CD4-positive, alpha-beta T cell treated with Interferon alpha-2 for 1 hour (primary cell): ENCODE results near the gene ATP2B2.
A peak's percentile ranks its signal among the peaks of the same experiment; 100 is the strongest.

ENCODE experiments used
- DNase-seq, 2 donors: peaks; one replicate each; pipeline ENCODE4 v3.0.0-alpha.2; 2020 to 2022

ATP2B2 gene

GRCh38 chr3:10423171-10423882, 82.1 kb downstream of the ATP2B2 start:
- DNase-seq, result no peak

- DNase-seq, result no peak
These were observed 83.4 kb downstream of the ATP2B2 start for GRCh38 chr3:10421996-10422395.

GRCh38 chr3:10420745-10421475, 84.5 kb downstream of the ATP2B2 start:
- DNase-seq, result no peak

GRCh38 chr3:10419637-10420232, 85.7 kb downstream of the ATP2B2 start:
- peak in 1 of 2 donors; percentile 35 for DNase-seq

- peak in 1 of 2 donors; percentile 36 for DNase-seq
These were observed 87.5 kb downstream of the ATP2B2 start for GRCh38 chr3:10417847-10418246.

GRCh38 chr3:10416730-10417300, 88.6 kb downstream of the ATP2B2 start:
- no peak for DNase-seq

GRCh38 chr3:10413041-10413440, 92.3 kb downstream of the ATP2B2 start:
- DNase-seq, result no peak

GRCh38 chr3:10411598-10412332, 93.6 kb downstream of the ATP2B2 start:
- no peak for DNase-seq

GRCh38 chr3:10410383-10411002, 94.9 kb downstream of the ATP2B2 start:
- DNase-seq, result no peak

- no peak for DNase-seq
These were observed 96.7 kb downstream of the ATP2B2 start for GRCh38 chr3:10408680-10409079.

- no peak for DNase-seq
These were observed 98.0 kb downstream of the ATP2B2 start for GRCh38 chr3:10407361-10407760.

GRCh38 chr3:10406414-10406813, 99.0 kb downstream of the ATP2B2 start:
- DNase-seq, result no peak

GRCh38 chr3:10405816-10406215, 99.6 kb downstream of the ATP2B2 start:
- no peak for DNase-seq

GRCh38 chr3:10404876-10405275, 100.5 kb downstream of the ATP2B2 start:
- DNase-seq, result no peak

GRCh38 chr3:10404377-10404776, 101.0 kb downstream of the ATP2B2 start:
- DNase-seq, result no peak

GRCh38 chr3:10401990-10402761, 103.2 kb downstream of the ATP2B2 start:
- no peak for DNase-seq

- DNase-seq, result no peak
These were observed 104.5 kb downstream of the ATP2B2 start for GRCh38 chr3:10400749-10401495.

- no peak for DNase-seq
These were observed 105.2 kb downstream of the ATP2B2 start for GRCh38 chr3:10400050-10400748.

- DNase-seq, result no peak
These were observed 105.8 kb downstream of the ATP2B2 start for GRCh38 chr3:10399634-10400033.

- DNase-seq, result no peak
These were observed 107.0 kb downstream of the ATP2B2 start for GRCh38 chr3:10398341-10398740.
